22Rv1 (cell line): Measurements from ENCODE around the gene SCNN1A.

Experiments
- CTCF ChIP-seq: fragments of 450-650 bp; IDR thresholded peaks from 2 replicates; pipeline ENCODE4 v1.5.1; 2017; ENCODE audit warnings: mild to moderate bottlenecking
- ZFX ChIP-seq: fragments of 450-650 bp; IDR thresholded peaks from 2 replicates; pipeline ENCODE4 v1.6.1; 2017; ENCODE audit warnings: antibody characterized with exemption, borderline replicate concordance

- TF ChIP-seq CTCF: no peak
- TF ChIP-seq ZFX: no peak
Measured at GRCh38 chr12:6315704-6316597, 59.4 kb downstream of the SCNN1A start.
